Esophagus (tissue), 2 donors: ENCODE measurements around the gene DCAF4. TPM values are rescaled to one million over a fixed set of nuclear protein-coding genes. Genes with fewer than 3 reads are reported as not detected.
"Not testable (repeated sequence)": the region's sequence is repeated elsewhere in the genome, so short reads cannot be mapped to it uniquely, and the experiment has no call there.

Experiments
- H3K27ac ChIP-seq, 2 donors: one replicate each; pipeline ENCODE4 v1.5.1; 2013; ENCODE audit warnings: low read depth in 2 of 2, mild to moderate bottlenecking in 2 of 2, inconsistent platforms in 1 of 2, low read length in 1 of 2, moderate library complexity in 1 of 2
- H3K27me3 ChIP-seq, 2 donors: one replicate each; pipeline ENCODE4 v1.6.1; 2013; ENCODE audit warnings: low read length in 2 of 2, control low read depth in 1 of 2, mild to moderate bottlenecking in 1 of 2; ENCODE audit not compliant: insufficient read depth in 2 of 2, control insufficient read depth in 1 of 2
- H3K36me3 ChIP-seq, 2 donors: one replicate each; pipeline ENCODE4 v1.6.1; 2013; ENCODE audit warnings: low read length in 1 of 2; ENCODE audit not compliant: control insufficient read depth in 2 of 2, insufficient read depth in 2 of 2
- H3K4me1 ChIP-seq, 2 donors: one replicate each; pipeline ENCODE4 v1.6.1; 2013; ENCODE audit warnings: low read length in 1 of 2; ENCODE audit not compliant: control insufficient read depth in 2 of 2, insufficient read depth in 2 of 2
- H3K4me3 ChIP-seq, 2 donors: one replicate each; pipeline ENCODE4 v1.5.1; 2013; ENCODE audit warnings: low read length in 2 of 2, mild to moderate bottlenecking in 2 of 2, low read depth in 1 of 2, moderate library complexity in 1 of 2
- H3K9me3 ChIP-seq, 2 donors: one replicate each; pipeline ENCODE4 v1.6.1; 2013; ENCODE audit warnings: mild to moderate bottlenecking in 2 of 2, low read depth in 1 of 2, low read length in 1 of 2, moderate library complexity in 1 of 2; ENCODE audit not compliant: control insufficient read depth in 2 of 2, insufficient read depth in 1 of 2
- WGBS, 2 donors: extraction: QIAGEN DNeasy Blood & Tissue Kit; methylation state at CpG; one replicate each; pipeline ENCODE4 v1.1.7; 2013; 5-methylcytosine and 5-hydroxymethylcytosine counted together
- polyA plus RNA-seq, 2 donors: library from polyadenylated mRNA; stranded (reverse); fragments of 200-250 nt; gene quantifications; one replicate each; pipeline ENCODE4 v1.2.3, GENCODE V29; 2013
- donor health status: healthy with polysubstance abuse.
- donor health status: Bipolar disorder and iron deficiency.

DCAF4 gene
- polyA plus RNA-seq, 2 donors: 5.6 to 7.5 TPM

DNA sequence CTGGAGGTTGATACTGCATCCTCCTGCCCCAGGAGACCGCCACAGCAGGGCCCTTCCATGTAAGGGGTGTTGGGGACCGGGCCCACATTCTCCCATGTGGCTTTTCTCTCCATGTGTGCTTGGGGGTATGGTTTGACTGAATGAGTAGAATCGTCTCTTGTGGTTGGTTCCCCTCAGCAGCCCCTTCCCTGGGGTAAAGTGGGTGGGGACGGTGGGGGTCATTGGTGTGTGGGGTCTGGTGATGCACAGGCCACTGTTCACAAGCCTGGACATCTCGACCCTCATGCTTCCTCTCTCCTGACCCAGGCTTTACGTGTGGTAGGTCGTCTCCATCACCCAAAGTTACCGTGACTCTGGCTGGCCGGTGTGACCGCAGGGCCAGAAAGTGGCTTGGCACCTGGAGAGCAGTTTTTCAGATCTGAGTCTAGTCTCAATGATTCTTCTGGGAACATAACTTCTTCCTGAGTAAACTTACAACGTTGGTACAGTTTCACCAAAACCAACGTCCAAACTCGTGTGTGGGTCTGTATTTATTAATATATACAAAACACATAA is 17.7 kb downstream of the DCAF4 start:
- H3K4me3 ChIP-seq: no peak overlapping the region
- 91% methylated on average over 13 of the region's 13 CpGs for WGBS, 2 donors
- no peak overlapping the region for H3K27ac ChIP-seq
- peaks cover 16 to 29% of the 10 kb centered on the region in 2 donors for H3K36me3 ChIP-seq
- H3K9me3 ChIP-seq: no peaks in the 10 kb centered on the region
- no peaks in the 10 kb centered on the region for H3K4me1 ChIP-seq
- H3K27me3 ChIP-seq: no peaks in the 10 kb centered on the region

- Histone ChIP-seq H3K27me3 (no peaks in the 10 kb centered on the region), H3K36me3 (peaks cover 16 to 24% of the 10 kb centered on the region in 2 donors), H3K4me1 (no peaks in the 10 kb centered on the region), H3K27ac (no peak overlapping the region), H3K9me3 (no peaks in the 10 kb centered on the region), H3K4me3 (no peak overlapping the region)
- 91 to 94% methylated on average over 13 of the region's 13 CpGs for WGBS, 2 donors
These were observed 19.2 kb downstream of the DCAF4 start for GRCh38 chr14:72945356-72946027.

- H3K9me3 ChIP-seq: no peaks in the 10 kb centered on the region
- 90 to 93% methylated on average over 8 of the region's 8 CpGs for WGBS, 2 donors
- no peaks in the 10 kb centered on the region for H3K27me3 ChIP-seq
- H3K4me3 ChIP-seq: no peak overlapping the region
- H3K36me3 ChIP-seq: peaks cover 16 to 21% of the 10 kb centered on the region in 2 donors
- no peaks in the 10 kb centered on the region for H3K4me1 ChIP-seq
- H3K27ac ChIP-seq: no peak overlapping the region
These were observed 20.2 kb downstream of the DCAF4 start for GRCh38 chr14:72946491-72946890.

DNA sequence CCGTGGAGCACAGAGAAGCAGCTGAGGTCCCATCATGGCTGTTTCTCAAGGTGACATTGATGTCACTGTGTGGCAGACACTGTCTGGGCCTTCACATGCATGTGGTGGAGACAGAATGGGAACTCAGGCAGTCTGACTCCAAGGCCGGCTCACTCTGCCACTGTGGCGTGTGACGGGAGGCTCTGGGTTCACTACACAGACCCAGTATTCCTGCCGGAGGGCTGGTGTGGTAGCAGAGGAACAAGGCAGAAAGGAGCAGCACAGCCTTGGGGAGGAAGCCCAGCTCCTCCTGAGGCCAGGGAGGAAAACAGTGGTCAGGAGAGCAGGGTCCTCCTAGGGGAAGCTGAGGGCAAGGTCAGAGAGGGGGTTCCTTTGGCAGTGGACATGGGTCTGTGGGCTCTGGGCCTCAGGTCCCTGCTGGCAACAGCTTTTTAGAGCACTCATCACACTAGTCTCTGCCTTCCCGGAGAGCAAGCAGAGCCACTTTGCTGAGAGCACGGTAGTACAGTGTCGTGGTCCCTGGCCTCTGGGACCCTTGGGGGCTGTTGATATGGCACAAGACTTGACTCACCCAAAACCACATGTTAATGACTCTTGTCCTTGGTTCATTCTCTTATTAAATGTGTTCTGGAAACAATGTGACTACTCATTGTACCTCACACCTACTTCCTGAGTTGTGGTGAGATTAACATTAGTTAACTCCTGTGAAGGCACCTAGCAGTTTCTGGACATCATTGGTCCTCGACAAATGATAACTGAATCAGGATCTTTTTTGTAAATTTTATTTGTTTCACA is 21.3 kb downstream of the DCAF4 start:
- Histone ChIP-seq H3K36me3 (peaks cover 13 to 17% of the 10 kb centered on the region in 2 donors), H3K27me3 (no peaks in the 10 kb centered on the region), H3K4me1 (no peaks in the 10 kb centered on the region), H3K4me3 (no peak overlapping the region), H3K9me3 (no peaks in the 10 kb centered on the region), H3K27ac (no peak overlapping the region)
- WGBS, 2 donors: 85 to 89% methylated on average over 9 of the region's 9 CpGs

DNA sequence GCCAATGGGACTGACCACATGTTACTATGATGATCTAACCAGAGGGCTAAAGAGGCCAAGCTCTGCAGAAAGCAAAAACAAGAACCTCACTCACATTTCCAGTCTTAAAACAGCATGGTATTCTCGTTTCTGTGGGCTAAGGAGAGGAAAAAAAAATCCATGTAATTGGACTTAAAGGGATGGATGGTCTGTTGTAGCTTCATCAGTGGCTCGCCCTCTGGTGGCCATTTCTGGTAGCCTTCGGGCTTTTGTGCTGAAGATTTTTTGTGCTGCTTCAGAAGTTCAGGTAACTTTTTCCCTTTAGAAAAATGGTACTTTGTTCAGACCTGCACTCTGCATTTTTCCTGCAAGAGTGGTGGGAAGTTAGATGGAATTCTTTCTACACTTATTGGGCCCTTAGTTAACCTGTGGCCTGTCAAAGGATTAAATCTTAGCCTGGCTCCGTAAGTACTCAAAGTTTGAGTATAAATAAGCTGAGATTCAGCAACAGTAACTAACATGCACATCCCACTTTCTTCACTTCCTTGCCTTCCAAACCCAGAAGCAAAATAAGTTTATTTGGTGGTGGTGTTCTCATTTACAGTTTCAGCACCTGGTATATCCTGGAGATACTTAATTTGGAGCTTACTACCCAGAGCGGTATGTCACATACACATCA is 22.3 kb downstream of the DCAF4 start:
- peaks cover 5 to 7% of the 10 kb centered on the region in 2 donors for H3K36me3 ChIP-seq
- H3K27ac ChIP-seq: no peak overlapping the region
- 40 to 41% methylated on average over 5 of the region's 5 CpGs for WGBS, 2 donors

GRCh38 chr14:72952171-72952570 is 25.9 kb downstream of the DCAF4 start:
- no peaks in the 10 kb centered on the region for H3K4me1 ChIP-seq
- WGBS, 2 donors: 77% methylated on average over 3 of the region's 3 CpGs
- H3K4me3 ChIP-seq: no peak overlapping the region
- H3K36me3 ChIP-seq: peaks cover 5 to 7% of the 10 kb centered on the region in 2 donors
- H3K27ac ChIP-seq: no peak overlapping the region
- no peaks in the 10 kb centered on the region for H3K27me3 ChIP-seq
- H3K9me3 ChIP-seq: no peaks in the 10 kb centered on the region

More for the DNA sequence above, 22.3 kb downstream of the DCAF4 start:
- no peaks in the 10 kb centered on the region for H3K27me3 ChIP-seq
- no peaks in the 10 kb centered on the region for H3K9me3 ChIP-seq
- no peaks in the 10 kb centered on the region for H3K4me1 ChIP-seq
- no peak overlapping the region for H3K4me3 ChIP-seq

DNA sequence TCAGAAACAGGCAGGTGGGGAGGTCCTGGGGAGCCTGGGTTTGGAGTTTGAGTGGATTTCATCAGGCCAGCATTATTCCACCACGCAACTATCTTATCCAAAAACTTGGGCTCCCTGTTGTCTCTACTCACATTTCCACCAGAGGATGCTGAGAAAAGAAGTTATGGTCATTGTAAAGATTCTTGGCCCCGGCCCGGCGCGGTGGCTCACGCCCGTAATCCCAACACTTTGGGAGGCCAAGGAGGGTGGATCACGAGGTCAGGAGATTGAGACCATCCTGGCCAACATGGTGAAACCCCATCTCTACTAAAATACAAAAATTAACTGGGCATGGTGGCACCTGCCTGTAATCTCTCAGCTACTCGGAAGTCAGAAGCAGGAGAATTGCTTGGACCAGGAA is 30.5 kb downstream of the DCAF4 start:
- WGBS, 2 donors: 96% methylated on average over 9 of the region's 9 CpGs
- not testable (repeated sequence) for H3K27me3 ChIP-seq, H3K9me3 ChIP-seq, H3K4me3 ChIP-seq, H3K4me1 ChIP-seq, H3K27ac ChIP-seq
- peaks cover 11 to 19% of the 10 kb centered on the region in 2 donors for H3K36me3 ChIP-seq

GRCh38 chr14:72957213-72957612 is 30.9 kb downstream of the DCAF4 start:
- H3K9me3 ChIP-seq: no peaks in the 10 kb centered on the region
- H3K27ac ChIP-seq: no peak overlapping the region
- peaks cover 11 to 19% of the 10 kb centered on the region in 2 donors for H3K36me3 ChIP-seq
- no peak overlapping the region for H3K4me3 ChIP-seq
- 93 to 95% methylated on average over 3 of the region's 3 CpGs for WGBS, 2 donors
- H3K27me3 ChIP-seq: no peaks in the 10 kb centered on the region
- no peaks in the 10 kb centered on the region for H3K4me1 ChIP-seq

- H3K4me1 ChIP-seq: no peaks in the 10 kb centered on the region
- peaks cover 11 to 19% of the 10 kb centered on the region in 2 donors for H3K36me3 ChIP-seq
These were observed 32.3 kb downstream of the DCAF4 start for GRCh38 chr14:72958548-72958947.

More at GRCh38 chr14:72958548-72958947, 32.3 kb downstream of the DCAF4 start:
- H3K27me3 ChIP-seq: no peaks in the 10 kb centered on the region
- WGBS, 2 donors: 96% methylated on average over 15 of the region's 15 CpGs
- no peaks in the 10 kb centered on the region for H3K9me3 ChIP-seq
- H3K27ac ChIP-seq: no peak overlapping the region
- no peak overlapping the region for H3K4me3 ChIP-seq
